SU-DHL-6 (cell line): ENCODE data around the gene RAB17.

Source experiments
- H2AFZ ChIP-seq: fragments of 200-600 bp; sonication (generic); 2 replicates; pipeline ENCODE4 v1.6.1; 2014; ENCODE audit warnings: low read depth, mild to moderate bottlenecking, moderate library complexity, mixed read lengths, antibody characterized with exemption, low read length; ENCODE audit not compliant: severe bottlenecking
- H3F3A ChIP-seq: fragments of 200-600 bp; shearing (Covaris generic); 2 replicates; pipeline ENCODE4 v1.6.0; 2016; ENCODE audit warnings: antibody characterized with exemption, mild to moderate bottlenecking; ENCODE audit not compliant: insufficient read depth
- H3K27ac ChIP-seq: fragments of 200-600 bp; sonication (generic); 2 replicates; pipeline ENCODE4 v1.5.1; 2016; ENCODE audit warnings: low read depth, mild to moderate bottlenecking, low read length, moderate library complexity, mixed read lengths
- H3K27me3 ChIP-seq: fragments of 200-600 bp; sonication (generic), shearing (Covaris generic); 2 replicates; pipeline ENCODE4 v1.6.0; 2014; ENCODE audit warnings: mild to moderate bottlenecking, low read length
- H3K36me3 ChIP-seq: fragments of 200-600 bp; sonication (generic); 2 replicates; pipeline ENCODE4 v1.6.1; 2014; ENCODE audit warnings: mild to moderate bottlenecking, low read length, mixed read lengths
- H3K4me2 ChIP-seq: fragments of 300-600, 200-600 bp; shearing (Covaris generic), sonication (generic); 2 replicates; pipeline ENCODE4 v1.6.0; 2014; ENCODE audit warnings: low read length, low read depth, mild to moderate bottlenecking; ENCODE audit not compliant: poor library complexity, severe bottlenecking
- H3K4me3 ChIP-seq: fragments of 200-600 bp; sonication (generic); 2 replicates; pipeline ENCODE4 v1.5.1; 2014; ENCODE audit warnings: antibody characterized with exemption, low read length, mild to moderate bottlenecking, mixed read lengths; ENCODE audit not compliant: insufficient read depth, poor library complexity, severe bottlenecking
- H3K79me2 ChIP-seq: fragments of 200-600 bp; sonication (generic); 2 replicates; pipeline ENCODE4 v1.6.1; 2014; ENCODE audit warnings: mild to moderate bottlenecking, low read length, moderate library complexity; ENCODE audit not compliant: insufficient read depth
- H3K9ac ChIP-seq: fragments of 200-600 bp; sonication (generic); 2 replicates; pipeline ENCODE4 v1.7.0; 2014; ENCODE audit warnings: mild to moderate bottlenecking, low read length
- H3K9me2 ChIP-seq: fragments of 200-600 bp; sonication (generic); replicated peaks from 2 replicates; pipeline ENCODE4 v1.6.1; 2014; ENCODE audit warnings: low read length; ENCODE audit not compliant: insufficient read depth
- H3K9me3 ChIP-seq: fragments of 200-600 bp; sonication (generic); 2 replicates; pipeline ENCODE4 v1.6.1; 2014; ENCODE audit warnings: low read length, mixed read lengths; ENCODE audit not compliant: insufficient read depth
- H4K20me1 ChIP-seq: fragments of 200-600 bp; sonication (generic); 2 replicates; pipeline ENCODE4 v1.6.1; 2014; ENCODE audit warnings: low read depth, mild to moderate bottlenecking, antibody characterized with exemption, low read length, moderate library complexity, mixed read lengths
- EZH2phosphoT487 ChIP-seq: fragments of 200-600 bp; sonication (generic), shearing (Covaris generic); conservative IDR thresholded peaks from 2 replicates; pipeline ENCODE4 v1.6.1; 2018; ENCODE audit warnings: mild to moderate bottlenecking, antibody characterized with exemption, low read length, moderate library complexity, mixed read lengths
- TF ChIP-seq, protein P1 (sequence below): fragments of 200-600 bp; sonication (generic); IDR thresholded peaks from one replicate; pipeline ENCODE4 v1.5.1; 2017; ENCODE audit warnings: antibody characterized with exemption, mild to moderate bottlenecking, low read length, moderate library complexity; ENCODE audit not compliant: insufficient read depth, poor library complexity, severe bottlenecking

The RAB17 gene

DNA sequence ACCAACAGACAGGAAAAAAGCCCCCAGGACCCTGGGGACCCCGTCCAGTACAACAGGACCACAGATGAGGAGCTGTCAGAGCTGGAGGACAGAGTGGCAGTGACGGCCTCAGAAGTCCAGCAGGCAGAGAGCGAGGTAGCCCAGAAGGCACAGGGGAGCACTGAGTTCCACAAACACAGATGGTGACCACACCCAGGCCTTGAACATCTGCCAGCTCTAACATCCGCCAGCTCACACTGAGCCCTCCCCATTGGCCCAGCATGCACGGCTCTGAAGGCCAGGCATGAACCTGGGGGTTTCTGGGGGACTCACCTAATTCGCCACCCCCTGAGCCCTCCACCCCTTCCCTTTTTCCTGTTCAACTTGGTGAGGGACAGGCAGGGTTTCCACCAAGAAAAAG lies 49.7 kb downstream of the RAB17 start:
- H4K20me1 ChIP-seq, result no peaks in the 10 kb centered on the region
- no peak overlapping the region for H2AFZ ChIP-seq
- no peaks in the 10 kb centered on the region for H3K79me2 ChIP-seq
- H3K9ac ChIP-seq, result no peak overlapping the region
- no peaks in the 10 kb centered on the region for H3F3A ChIP-seq
- no peaks in the 10 kb centered on the region for H3K9me2 ChIP-seq
- H3K27ac ChIP-seq, result no peak overlapping the region
- H3K4me3 ChIP-seq, result no peak overlapping the region
- no peak overlapping the region for H3K4me2 ChIP-seq
- H3K9me3 ChIP-seq, result no peaks in the 10 kb centered on the region
- no peaks in the 10 kb centered on the region for H3K27me3 ChIP-seq
- no peaks in the 10 kb centered on the region for H3K36me3 ChIP-seq
- TF ChIP-seq EZH2phosphoT487, result no peak
- TF ChIP-seq, protein P1, sequence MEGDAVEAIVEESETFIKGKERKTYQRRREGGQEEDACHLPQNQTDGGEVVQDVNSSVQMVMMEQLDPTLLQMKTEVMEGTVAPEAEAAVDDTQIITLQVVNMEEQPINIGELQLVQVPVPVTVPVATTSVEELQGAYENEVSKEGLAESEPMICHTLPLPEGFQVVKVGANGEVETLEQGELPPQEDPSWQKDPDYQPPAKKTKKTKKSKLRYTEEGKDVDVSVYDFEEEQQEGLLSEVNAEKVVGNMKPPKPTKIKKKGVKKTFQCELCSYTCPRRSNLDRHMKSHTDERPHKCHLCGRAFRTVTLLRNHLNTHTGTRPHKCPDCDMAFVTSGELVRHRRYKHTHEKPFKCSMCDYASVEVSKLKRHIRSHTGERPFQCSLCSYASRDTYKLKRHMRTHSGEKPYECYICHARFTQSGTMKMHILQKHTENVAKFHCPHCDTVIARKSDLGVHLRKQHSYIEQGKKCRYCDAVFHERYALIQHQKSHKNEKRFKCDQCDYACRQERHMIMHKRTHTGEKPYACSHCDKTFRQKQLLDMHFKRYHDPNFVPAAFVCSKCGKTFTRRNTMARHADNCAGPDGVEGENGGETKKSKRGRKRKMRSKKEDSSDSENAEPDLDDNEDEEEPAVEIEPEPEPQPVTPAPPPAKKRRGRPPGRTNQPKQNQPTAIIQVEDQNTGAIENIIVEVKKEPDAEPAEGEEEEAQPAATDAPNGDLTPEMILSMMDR, result no peak

- H4K20me1 ChIP-seq, result no peaks in the 10 kb centered on the region
- H3F3A ChIP-seq, result no peaks in the 10 kb centered on the region
- no peaks in the 10 kb centered on the region for H3K27me3 ChIP-seq
- no peak for TF ChIP-seq EZH2phosphoT487
- TF ChIP-seq, protein P1, result no peak
- no peak overlapping the region for H3K27ac ChIP-seq
- no peaks in the 10 kb centered on the region for H3K9me3 ChIP-seq
- H3K9me2 ChIP-seq, result no peaks in the 10 kb centered on the region
- H3K4me3 ChIP-seq, result no peak overlapping the region
- no peak overlapping the region for H2AFZ ChIP-seq
- H3K4me2 ChIP-seq, result no peak overlapping the region
- H3K36me3 ChIP-seq, result no peaks in the 10 kb centered on the region
- H3K9ac ChIP-seq, result no peak overlapping the region
- H3K79me2 ChIP-seq, result no peaks in the 10 kb centered on the region
Measured at GRCh38 chr2:237540223-237540775, 50.2 kb downstream of the RAB17 start.

GRCh38 chr2:237539681-237540080 lies 50.9 kb downstream of the RAB17 start:
- Histone ChIP-seq H3K36me3 (no peaks in the 10 kb centered on the region), H2AFZ (no peak overlapping the region), H3K9ac (no peak overlapping the region), H3K9me3 (no peaks in the 10 kb centered on the region), H3F3A (no peaks in the 10 kb centered on the region), H4K20me1 (no peaks in the 10 kb centered on the region), H3K27me3 (no peaks in the 10 kb centered on the region), H3K9me2 (no peaks in the 10 kb centered on the region), H3K79me2 (no peaks in the 10 kb centered on the region), H3K27ac (no peak overlapping the region), H3K4me3 (no peak overlapping the region), H3K4me2 (no peak overlapping the region)
- no peak for TF ChIP-seq EZH2phosphoT487
- TF ChIP-seq, protein P1, result no peak
